HUDEP-2 (cell line): ENCODE data around the gene SEMA4C.

ENCODE experiments used
- DNase-seq, 76 experiments: peaks; one replicate each; lab custom pipeline; 2025; ENCODE audit not compliant: unreplicated experiment in 76 of 76; lab: John Stamatoyannopoulos, UW

Gene SEMA4C, protein sequence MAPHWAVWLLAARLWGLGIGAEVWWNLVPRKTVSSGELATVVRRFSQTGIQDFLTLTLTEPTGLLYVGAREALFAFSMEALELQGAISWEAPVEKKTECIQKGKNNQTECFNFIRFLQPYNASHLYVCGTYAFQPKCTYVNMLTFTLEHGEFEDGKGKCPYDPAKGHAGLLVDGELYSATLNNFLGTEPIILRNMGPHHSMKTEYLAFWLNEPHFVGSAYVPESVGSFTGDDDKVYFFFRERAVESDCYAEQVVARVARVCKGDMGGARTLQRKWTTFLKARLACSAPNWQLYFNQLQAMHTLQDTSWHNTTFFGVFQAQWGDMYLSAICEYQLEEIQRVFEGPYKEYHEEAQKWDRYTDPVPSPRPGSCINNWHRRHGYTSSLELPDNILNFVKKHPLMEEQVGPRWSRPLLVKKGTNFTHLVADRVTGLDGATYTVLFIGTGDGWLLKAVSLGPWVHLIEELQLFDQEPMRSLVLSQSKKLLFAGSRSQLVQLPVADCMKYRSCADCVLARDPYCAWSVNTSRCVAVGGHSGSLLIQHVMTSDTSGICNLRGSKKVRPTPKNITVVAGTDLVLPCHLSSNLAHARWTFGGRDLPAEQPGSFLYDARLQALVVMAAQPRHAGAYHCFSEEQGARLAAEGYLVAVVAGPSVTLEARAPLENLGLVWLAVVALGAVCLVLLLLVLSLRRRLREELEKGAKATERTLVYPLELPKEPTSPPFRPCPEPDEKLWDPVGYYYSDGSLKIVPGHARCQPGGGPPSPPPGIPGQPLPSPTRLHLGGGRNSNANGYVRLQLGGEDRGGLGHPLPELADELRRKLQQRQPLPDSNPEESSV

DNA sequence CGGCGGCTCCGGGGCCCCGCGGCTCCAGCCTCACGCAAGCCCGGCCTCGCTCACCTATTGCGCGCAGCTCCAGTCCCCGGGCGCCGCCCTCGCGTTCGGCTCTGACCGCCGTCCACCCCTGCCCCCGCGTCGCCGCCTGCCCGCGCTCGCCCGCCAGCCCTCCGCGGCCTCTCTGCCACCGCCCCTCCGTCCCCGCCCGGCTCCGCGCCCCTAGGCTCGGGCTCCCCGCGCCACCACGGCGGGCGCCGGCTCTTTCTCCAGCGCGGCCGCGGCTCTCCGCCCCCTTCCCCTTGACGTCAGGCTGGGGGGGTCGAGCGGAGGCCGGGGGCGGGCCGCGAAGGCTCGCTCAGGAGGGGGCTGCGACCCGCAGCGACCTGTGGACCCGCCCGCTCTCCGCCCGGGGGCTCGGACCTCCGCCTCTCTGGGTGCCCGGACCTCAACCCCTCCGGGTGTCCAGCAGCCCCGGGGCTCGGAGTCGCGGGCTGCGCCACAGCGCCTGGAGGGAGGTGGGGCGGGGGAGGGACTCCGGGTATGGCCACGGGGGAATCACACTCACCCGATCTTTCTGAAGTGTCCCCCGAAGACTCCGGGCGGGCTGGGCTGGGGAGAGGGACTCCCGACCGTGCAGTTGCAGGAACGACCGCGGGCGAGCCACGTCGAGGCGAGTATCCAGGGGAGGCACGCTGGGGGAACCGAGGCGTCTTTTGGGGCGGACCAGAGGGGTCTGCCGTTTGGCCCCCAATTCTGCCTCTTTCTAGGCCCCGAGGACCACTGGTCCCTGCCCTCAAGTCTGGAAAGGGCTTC, at the start of gene SEMA4C:
SEMA4C (minus strand) TSS at position 259 of the 804 bp plus-strand sequence. CDS start 2,194 bp downstream, outside the sequence.
- peak in 33 of 76 experiments; percentile 7 to 67 (median 43) for DNase-seq

DNA sequence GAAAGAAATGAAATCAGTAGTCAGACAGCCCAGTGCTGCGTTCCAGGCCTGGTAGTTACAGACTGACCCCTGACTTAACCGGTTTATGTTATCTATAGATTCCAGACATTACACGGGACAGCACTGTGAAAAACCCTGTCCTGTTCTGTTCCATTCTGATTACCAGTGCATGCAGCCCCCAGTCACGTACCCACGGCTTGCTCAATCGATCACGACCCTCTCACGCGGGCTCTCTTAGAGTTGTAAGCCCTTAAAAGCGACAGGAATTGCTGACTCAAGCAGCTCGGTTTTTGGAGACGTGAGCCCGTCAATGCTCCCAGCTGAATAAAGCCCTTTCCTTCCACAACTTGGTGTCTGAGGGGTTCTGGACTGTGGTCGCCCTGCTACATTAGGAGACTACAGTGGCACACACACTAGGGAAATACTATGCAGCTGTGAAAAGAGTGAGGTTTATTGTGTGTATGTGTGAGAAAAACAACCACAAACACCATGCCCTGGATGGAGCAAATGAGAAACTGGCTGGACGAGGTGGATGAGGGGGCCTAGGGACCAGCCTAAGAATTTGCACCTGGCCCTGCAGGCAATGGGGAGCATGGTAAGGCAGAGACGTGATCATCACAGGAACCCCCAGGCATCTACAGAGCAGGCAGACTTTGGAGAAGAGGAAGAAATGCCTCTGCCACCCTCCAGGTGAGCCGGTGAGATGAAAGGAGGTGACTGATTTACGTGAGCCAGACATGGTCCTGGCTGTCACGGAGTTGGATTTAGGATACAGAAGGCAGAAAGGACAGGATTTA, 49.1 kb upstream of the SEMA4C start:
- DNase-seq, result peak in 9 of 76 experiments; percentile 4 to 66 (median 27)

DNA sequence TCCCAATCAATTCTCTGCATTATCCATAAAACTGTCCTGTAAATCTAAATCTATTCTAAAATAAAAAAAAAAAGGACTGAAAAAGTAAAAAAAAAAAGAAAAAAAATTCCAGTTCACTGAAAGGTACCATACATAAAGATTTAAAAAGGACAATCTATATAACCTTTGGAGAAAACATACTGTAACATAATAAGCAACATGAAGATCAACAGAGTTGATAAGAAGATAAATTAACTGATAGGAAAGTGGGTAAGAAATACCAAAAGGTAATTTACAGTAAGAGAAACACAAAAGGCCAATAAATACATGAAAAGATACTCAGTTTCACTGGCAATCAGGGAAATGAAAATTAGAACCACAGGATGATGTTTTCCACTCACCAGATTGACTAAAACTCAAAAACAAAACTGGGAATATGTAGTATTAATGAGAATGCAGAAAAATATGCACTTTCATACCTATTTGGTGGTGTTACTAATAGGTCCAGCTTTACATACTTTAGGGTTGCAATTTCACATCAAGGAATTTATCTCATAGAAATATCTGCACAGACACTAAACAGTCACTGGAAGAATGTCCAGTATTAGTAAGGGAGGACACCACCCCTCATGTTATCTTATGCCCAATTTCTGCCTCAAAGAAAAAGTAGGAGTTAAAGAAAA, 48.3 kb upstream of the SEMA4C start:
- DNase-seq, result peak in 1 of 76 experiments; percentile 11

DNA sequence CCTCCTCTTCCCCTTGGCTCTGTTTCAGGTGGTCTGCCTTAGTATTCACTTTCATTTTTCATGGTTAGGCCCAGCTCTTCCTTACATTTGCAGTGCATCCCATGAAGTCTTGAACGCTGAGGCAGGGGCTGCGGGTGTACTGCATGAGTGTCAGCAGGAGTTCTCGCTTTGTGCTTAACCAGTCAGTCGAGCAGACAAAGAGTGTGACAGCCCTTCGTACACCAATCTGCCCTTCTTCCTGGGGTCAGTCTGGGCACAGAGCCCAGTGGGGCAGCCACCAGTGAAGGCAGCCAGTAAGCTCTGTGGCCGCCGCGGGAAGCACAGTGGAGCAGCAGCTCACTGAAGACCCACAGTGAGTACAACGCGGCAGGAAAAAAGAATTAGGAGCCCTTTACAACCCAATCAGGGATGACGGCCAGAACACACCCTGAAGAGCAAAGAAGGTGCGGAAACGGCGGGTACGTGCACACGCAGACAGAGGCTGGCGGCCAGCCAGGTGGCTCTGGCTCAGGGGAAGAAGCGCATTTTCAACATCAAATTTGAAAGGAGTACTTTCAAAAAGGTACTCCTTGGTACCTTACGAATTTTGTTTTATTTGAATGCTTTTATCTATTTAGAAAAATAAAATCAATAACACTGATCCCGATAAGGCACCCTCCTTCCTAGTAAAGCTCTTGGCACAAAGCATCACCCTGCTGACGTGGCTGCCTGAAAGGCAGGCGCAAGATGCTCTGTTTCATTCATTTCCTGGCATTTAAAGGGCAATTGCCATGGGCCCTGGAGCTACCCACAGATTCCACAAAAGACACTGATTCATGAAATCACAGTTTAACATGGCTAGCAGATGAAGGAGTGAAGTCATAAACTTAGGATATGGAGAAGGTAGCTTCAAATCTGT, 47.0 kb upstream of the SEMA4C start:
- no peak for DNase-seq

DNA sequence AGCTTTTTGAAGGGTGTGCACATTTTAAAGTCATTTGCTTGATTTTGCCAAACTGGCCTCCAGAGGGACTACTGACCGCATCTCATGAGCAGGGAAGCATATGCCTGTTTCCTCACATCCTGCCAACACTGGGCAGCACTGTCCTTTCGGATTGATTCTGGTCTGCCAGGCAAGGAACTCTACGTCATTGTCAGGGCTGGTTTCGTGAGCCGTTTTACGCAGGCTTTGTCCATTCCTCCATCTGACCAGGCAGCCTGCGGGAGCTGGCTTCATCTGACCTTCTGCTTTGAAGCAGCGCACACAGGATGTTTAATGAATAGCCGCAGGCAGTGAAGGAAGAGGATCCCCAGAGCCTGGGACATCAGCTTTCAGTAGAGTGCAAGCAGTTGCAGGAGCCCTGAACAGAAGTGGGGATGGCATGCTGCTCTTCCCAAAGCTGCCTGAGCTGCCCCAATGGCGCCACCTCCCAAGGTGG, 46.3 kb upstream of the SEMA4C start:
- no peak for DNase-seq

DNA sequence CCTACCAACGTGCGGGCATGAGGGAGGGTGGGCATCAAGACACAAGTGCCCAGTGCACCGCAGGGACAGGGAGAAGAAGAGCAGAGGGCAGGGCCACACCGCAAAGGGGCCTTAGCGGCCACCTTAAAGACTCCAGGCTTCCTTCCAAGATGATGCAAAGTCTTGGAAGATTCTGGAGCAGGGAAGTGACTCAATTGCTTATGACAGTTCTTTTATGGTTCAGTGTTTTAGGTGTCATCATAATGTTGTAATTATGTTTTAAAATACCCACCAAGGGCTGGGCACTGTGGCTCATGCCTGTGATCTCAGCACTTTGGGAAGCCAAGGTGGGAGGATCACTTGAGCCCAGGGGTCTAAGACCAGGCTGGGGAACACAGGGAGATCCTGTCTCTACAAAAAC, 44.5 kb upstream of the SEMA4C start:
- no peak for DNase-seq

DNA sequence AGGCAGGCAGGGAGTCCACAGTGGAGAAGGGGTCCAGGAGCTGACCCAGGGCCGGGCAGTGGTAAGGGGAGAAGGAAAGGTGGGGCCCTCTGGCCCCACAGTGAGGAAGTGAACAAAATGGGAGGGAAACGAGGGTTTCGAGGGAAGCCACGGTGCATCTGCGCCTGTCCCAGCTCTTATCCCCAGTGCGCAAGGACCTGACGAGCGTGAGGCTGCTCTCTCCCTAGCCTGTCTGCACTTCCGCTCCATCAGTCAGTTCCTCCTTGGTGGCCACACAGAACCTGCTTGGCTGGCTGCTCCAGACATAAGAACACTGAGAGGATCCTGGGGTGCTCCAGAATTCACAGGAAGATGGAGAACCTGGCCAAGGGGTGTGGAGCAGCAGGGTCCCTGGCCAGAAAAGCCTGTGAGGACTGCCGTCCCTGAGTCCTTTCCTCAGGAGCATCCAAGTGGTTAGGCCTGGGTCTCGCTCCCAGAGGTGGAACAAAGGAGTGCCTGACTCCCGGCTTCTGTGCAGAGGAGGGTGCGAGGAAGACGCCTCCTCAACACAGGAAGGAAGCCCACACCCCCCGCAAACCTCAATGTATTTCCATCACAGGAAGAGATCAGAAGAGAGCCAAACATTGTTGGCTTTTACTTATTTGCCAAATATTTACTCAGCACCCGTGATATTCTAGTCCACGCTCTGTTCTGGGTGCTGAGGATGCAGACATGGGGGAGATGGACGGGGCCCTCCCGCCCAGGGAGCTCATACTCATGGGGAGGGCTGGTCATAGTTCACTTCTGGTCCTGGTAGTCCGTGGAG, 43.7 kb upstream of the SEMA4C start:
- no peak for DNase-seq

DNA sequence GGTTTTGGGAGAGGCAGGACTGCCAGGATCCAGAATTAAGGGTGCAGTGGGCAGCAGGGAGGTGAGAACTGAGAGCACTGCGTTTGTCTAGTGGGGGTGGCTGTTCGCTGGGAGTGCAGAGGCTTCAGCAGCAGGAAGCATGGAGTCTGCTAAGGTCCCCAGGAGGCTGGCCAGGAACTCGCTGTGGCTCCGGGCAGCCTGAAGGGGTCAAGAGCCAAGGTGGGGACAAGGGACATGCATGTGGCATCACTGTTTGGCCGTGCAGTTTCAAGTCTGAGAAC, 43.2 kb upstream of the SEMA4C start:
- no peak for DNase-seq

DNA sequence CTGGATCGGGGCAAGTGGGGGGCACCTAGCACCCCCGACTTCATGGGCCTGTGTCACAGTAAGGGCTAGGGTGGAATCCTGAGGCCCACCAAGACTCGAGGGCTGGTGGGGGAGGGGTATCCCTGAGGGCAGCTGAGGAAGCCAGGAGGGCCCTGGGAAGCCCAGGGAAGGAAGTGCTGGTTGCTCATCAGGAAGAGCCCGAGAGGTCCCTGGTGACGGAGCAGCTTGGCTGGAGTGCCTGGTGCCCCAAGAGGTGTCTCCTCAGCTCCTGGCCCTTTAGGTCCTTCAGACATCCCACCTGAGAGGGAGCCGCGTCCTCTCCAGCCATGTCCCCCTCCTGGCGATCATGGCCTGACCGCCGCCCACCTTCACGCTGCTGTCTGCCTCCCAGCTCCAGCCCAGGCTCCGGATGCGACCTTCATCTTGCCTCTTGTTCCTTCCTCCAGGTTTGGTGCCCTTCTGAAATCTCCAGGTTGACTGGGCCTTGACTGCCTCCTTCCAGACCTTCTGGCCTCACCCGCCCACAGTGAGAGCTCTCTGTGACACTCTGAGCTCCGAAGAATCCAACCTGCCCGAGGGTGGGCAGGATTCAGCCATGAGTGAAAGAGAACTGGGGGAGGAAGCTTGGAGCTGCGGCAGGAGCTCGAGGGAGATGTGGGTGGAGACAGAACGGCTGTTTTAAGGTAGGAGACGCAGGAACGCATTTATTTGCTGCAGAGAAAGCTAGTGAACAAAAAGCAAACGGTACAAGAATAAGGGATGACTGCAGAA, 42.7 kb upstream of the SEMA4C start:
- no peak for DNase-seq

DNA sequence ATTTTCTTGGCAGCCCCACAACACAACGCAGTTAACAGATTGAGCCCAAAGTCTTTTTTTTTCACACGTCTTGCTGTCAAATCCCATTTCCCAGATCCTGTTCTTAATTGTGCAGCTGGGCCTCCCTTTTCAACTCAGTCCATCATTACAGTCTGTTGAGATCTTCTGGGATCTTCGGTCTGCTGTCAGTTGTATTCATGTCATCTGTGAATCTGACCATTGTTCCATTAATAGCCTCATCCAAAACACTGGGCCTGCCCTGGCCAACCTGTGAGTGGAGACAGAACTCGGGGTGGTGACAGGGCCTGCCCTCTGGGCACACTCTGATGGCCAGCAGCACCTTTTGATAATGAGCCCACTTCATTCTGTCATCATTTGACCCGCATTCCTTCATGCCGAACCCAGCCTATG, 39.7 kb upstream of the SEMA4C start:
- no peak for DNase-seq

DNA sequence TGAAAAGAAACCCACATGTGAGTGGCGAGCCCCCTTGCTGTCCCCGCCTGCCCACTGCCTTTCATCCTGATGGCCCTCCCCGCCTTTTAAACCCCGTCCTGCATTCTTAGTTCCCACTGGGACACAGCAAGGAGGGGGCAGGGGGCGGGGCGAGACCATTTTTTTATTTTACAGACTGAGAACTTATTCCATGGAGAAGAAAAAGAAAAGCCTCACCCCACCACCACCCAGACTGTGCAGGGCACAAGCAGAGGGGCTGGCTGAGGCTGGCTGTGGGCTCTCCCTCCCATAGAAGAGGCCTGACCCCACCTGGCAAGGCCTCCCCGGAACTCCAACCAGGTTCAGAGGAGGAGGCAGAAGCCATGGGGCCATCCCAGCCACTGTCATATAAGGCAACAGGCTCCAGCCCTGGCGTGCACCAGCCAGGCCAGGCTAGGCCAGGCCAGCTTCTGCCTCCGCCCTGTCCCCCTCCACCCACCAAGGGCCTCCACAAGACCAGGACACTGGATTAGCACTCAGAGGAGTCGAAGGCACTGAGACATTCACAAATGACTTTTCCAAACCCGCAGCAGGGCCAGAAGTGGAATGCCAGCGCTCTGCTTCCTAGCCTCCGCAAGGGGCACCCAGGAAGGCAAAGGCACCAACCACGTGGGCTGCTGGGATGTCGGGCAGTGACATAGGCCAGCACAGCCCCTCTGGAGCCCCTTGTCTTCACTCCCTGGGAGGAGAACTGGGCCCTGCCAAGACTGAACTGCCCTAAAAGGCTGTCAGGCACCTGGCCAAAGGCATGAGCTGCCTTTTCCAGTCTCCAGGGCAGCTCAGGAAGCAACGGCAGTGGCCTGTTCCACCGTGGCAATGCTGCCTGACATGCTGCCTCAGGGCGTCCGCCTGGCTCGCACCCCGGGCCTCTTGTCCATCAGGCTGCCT, 37.5 kb upstream of the SEMA4C start:
- DNase-seq, result peak in 1 of 76 experiments; percentile 9

DNA sequence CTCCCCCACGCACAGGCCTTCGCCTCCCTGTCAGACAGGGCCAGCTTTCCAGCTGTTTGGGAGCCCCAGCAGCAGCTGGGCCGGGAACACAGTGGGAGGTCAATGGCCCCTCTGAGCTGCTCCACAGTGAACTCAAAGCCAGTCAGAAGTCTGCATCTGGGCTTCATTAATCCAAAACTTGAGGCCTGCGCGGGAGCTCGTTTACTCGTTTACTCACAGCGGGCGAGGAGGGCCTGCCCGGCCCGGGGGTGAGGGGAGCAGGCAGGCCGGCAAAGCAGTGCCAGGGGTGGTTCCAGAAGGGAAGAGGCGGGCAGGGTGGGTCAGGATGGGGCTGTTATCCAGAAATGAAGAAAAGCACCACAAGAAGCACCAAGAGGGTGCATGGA, 36.8 kb upstream of the SEMA4C start:
- no peak for DNase-seq

DNA sequence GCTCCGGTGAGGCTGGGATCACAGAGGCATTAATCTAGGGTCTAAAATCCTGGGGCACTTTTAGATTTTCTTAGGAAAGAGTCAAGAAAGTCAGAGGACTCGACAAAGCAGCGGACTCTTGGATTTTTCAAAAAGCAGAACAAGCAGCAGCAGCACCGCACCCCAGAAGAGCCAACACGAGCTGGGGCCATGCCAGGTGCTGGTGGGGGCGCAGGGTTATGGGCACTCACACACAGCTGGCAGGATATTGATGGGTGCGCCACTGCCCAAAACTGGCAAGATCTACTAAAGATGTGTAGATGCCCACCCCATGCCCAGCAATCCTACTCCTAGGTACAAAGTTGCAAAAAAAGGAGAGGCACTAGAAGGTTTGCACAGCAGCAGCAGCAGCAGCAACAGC, 33.9 kb upstream of the SEMA4C start:
- DNase-seq, result peak in 6 of 76 experiments; percentile 12 to 29 (median 24)

DNA sequence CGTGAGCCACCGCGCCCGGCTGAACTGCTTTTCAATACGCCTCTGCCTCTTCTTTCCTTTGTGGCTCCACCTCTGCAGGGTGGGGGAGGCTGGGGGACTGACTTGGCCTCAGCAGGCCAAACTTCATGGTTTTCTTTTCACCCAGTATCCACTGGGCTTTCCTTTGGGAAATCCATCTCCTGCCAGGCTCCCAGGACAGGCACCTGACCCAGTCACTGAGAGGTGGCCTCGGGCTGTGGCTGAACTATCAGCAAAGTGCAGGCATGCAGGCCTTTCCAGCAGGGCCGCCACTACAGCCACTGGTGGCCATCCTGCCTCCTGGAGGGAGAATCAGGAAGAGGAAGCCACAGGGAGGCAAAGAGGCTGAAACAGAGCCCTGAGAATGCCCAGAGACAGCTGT, 33.4 kb upstream of the SEMA4C start:
- DNase-seq, result no peak

DNA sequence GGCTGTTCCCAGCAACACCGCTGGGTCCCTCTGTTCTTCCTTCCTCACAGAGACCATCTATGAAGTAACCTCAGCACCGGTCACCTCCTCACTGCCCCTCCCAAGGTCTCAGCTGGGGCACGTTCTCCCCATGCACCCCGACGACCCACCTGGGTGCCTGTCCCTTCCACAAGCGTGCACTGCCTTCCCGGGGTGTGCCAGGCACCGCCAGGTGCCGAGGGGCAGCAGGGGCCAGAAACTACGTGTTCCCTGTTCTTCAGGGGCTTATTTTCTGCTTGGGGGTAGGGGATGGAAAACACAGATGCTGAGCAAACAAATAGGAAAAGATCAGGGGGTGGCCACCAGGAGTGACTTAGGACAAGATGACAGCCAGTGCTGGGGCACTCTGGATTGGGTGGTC, 30.4 kb upstream of the SEMA4C start:
- DNase-seq, result no peak

DNA sequence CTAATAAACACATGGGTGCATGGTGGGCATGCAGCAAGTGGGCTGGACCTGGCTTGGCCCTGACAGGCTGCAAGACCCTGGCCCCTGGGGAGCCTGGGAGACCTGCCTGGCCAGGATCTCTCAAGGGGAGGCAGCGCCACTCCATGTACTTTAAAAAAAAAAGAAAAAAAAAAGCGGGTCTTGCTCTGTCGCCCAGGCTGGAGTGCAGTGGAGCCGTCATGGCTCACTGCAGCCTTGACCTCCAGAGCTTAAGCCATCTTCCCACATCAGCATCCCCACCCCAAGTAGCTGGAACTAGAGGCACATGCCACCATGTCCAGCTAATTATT, 29.5 kb upstream of the SEMA4C start:
- DNase-seq, result no peak
